ENCODE results near the gene TUSC2.

TUSC2 gene

DNA sequence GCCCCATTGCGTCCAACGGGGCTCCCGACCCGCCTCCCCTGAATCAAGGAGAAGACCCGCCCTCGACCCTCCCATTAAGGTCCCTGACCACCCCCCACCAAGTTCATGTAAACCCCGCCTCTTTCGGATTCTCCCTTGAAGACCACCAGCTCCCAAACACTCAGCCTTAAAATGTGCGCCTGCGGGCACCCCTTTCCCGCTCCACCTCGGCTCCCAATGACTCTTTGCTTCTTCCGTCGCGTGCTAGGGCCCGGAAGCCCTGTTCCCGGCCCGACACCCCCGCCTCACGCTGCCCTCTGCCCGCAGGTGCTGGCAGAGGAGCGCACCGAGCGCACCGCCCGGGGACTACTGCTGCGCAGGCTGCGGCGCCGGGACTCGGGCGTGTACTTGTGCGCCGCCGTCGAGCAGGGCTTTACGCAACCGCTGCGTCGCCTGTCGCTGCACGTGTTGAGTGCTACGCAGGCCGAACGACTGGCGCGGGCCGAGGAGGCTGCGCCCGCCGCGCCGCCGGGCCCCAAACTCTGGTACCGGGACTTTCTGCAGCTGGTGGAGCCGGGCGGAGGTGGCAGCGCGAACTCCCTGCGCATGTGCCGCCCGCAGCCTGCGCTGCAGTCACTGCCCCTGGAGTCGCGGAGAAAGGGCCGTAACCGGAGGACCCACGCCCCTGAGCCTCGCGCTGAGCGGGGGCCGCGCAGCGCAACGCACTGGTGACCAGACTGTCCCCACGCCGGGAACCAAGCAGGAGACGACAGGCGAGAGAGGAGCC, 51.8 kb downstream of the TUSC2 start:
- no peak overlapping the region for H2AFZ ChIP-seq (ENCODE audit: low read depth)
- H3K9ac ChIP-seq, result no peak overlapping the region
- TF ChIP-seq, protein P1, sequence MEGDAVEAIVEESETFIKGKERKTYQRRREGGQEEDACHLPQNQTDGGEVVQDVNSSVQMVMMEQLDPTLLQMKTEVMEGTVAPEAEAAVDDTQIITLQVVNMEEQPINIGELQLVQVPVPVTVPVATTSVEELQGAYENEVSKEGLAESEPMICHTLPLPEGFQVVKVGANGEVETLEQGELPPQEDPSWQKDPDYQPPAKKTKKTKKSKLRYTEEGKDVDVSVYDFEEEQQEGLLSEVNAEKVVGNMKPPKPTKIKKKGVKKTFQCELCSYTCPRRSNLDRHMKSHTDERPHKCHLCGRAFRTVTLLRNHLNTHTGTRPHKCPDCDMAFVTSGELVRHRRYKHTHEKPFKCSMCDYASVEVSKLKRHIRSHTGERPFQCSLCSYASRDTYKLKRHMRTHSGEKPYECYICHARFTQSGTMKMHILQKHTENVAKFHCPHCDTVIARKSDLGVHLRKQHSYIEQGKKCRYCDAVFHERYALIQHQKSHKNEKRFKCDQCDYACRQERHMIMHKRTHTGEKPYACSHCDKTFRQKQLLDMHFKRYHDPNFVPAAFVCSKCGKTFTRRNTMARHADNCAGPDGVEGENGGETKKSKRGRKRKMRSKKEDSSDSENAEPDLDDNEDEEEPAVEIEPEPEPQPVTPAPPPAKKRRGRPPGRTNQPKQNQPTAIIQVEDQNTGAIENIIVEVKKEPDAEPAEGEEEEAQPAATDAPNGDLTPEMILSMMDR (conservative IDR thresholded peaks at IDR 0.05; ENCODE audit: low read depth, low read length), result no peak
- H3K4me1 ChIP-seq (ENCODE audit: low read depth, poor library complexity, severe bottlenecking), result no peaks in the 10 kb centered on the region
- H4K20me1 ChIP-seq (ENCODE audit: insufficient read depth), result no peaks in the 10 kb centered on the region
- H3K36me3 ChIP-seq (ENCODE audit: insufficient read depth), result no peaks in the 10 kb centered on the region
- no peak overlapping the region for H3K4me3 ChIP-seq (IDR thresholded peaks at IDR 0.05; ENCODE audit: insufficient read depth, low read depth, low read length)
- no peak overlapping the region for H3K4me2 ChIP-seq
- H3K27ac ChIP-seq, result no peak overlapping the region
- peaks cover 9% of the 10 kb centered on the region; the same call in 1 of the 2 replicates for H3K27me3 ChIP-seq (ENCODE audit: insufficient read depth, low read depth)
- no peaks in the 10 kb centered on the region for H3K79me2 ChIP-seq (ENCODE audit: insufficient read depth, low read depth)

DNA sequence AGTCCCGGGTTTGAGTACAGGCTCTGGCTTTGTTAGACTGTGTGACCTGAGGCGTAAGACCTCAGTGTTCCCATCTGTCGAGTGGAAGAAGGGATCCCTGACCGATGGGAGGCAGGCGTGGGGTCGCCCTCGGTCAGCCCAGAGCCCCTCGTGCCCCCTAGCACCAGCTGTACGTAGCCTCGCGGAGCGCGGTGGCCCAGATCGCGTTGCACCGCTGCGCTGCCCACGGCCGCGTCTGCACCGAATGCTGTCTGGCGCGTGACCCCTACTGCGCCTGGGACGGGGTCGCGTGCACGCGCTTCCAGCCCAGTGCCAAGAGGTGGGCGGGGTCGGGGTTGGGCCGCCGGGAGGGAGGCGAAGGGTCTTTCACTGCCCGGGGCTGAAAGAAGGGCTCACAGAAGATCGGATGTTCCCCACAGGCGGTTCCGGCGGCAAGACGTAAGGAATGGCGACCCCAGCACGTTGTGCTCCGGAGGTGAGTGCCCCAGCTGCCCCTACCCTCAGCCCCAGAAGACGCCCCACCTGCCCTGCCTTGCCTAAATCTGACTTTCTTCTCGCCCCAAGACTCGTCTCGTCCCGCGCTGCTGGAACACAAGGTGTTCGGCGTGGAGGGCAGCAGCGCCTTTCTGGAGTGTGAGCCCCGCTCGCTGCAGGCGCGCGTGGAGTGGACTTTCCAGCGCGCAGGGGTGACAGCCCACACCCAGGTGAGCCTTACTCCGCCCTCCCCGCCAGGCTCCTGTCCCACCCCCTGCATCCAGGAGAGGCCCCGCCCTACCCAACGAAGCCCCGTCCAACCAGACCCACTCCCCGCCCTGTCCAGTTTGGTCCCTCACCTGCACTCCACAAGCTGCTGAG, 52.7 kb downstream of the TUSC2 start:
- TF ChIP-seq, protein P1 (conservative IDR thresholded peaks at IDR 0.05; ENCODE audit: low read depth, low read length), result no peak
- Histone ChIP-seq H3K36me3 (ENCODE audit: insufficient read depth) (no peaks in the 10 kb centered on the region), H2AFZ (ENCODE audit: low read depth) (no peak overlapping the region), H3K9ac (no peak overlapping the region), H3K79me2 (ENCODE audit: insufficient read depth, low read depth) (no peaks in the 10 kb centered on the region), H3K27me3 (ENCODE audit: insufficient read depth, low read depth) (peaks cover 9% of the 10 kb centered on the region; the same call in 1 of the 2 replicates), H3K4me2 (no peak overlapping the region), H3K4me3 (IDR thresholded peaks at IDR 0.05; ENCODE audit: insufficient read depth, low read depth, low read length) (no peak overlapping the region), H3K4me1 (ENCODE audit: low read depth, poor library complexity, severe bottlenecking) (no peaks in the 10 kb centered on the region), H4K20me1 (ENCODE audit: insufficient read depth) (no peaks in the 10 kb centered on the region), H3K27ac (no peak overlapping the region)
